Neuronal stem cell (in vitro differentiated cells): Measurements from ENCODE around the gene DPH3.

ENCODE experiments used
- DNase-seq: peaks from one replicate; pipeline ENCODE4 v3.0.0-alpha.2; 2013; ENCODE audit warnings: low spot score
- H2AFZ ChIP-seq: one replicate; pipeline ENCODE4 v1.6.1; 2013; ENCODE audit warnings: mild to moderate bottlenecking, low read length, inconsistent platforms
- H2AK5ac ChIP-seq: 2 replicates; pipeline ENCODE4 v1.6.1; 2013; ENCODE audit warnings: low read depth, mild to moderate bottlenecking, inconsistent platforms, low read length, moderate library complexity, mixed read lengths
- H2BK120ac ChIP-seq: 2 replicates; pipeline ENCODE4 v1.6.1; 2013; ENCODE audit warnings: low read depth, mild to moderate bottlenecking, inconsistent platforms, low read length, moderate library complexity, mixed read lengths
- H2BK12ac ChIP-seq: one replicate; pipeline ENCODE4 v1.6.1; 2013; ENCODE audit warnings: low read length, inconsistent platforms
- H2BK15ac ChIP-seq: 2 replicates; pipeline ENCODE4 v1.6.1; 2013; ENCODE audit warnings: mild to moderate bottlenecking, low read length, inconsistent platforms, mixed read lengths
- H2BK5ac ChIP-seq: one replicate; pipeline ENCODE4 v1.6.1; 2013; ENCODE audit warnings: inconsistent platforms, mild to moderate bottlenecking, low read length, moderate library complexity
- H3K14ac ChIP-seq: one replicate; pipeline ENCODE4 v1.6.1; 2013; ENCODE audit warnings: low read length, inconsistent platforms
- H3K18ac ChIP-seq: 2 replicates; pipeline ENCODE4 v1.6.1; 2013; ENCODE audit warnings: low read length, inconsistent platforms
- H3K23ac ChIP-seq: 2 replicates; pipeline ENCODE4 v1.6.1; 2013; ENCODE audit warnings: low read depth, mild to moderate bottlenecking, mixed read lengths, low read length, inconsistent platforms; ENCODE audit not compliant: poor library complexity
- H3K27ac ChIP-seq: replicated peaks from 3 replicates; pipeline ENCODE4 v1.5.1; 2013; ENCODE audit warnings: low read length, inconsistent platforms
- H3K27me3 ChIP-seq, 3 experiments: 2 replicates each; pipeline ENCODE4 v1.6.1; 2013; ENCODE audit warnings: low read length in 3 of 3, mild to moderate bottlenecking in 2 of 3, inconsistent platforms in 1 of 3, low read depth in 1 of 3, mixed read lengths in 1 of 3, moderate library complexity in 1 of 3; ENCODE audit not compliant: control insufficient read depth in 3 of 3, insufficient read depth in 3 of 3
- H3K36me3 ChIP-seq, 2 donors: replicated peaks in 1 of 2; 2 replicates each; pipeline ENCODE4 v1.6.1; 2013; ENCODE audit warnings: low read length in 2 of 2; ENCODE audit not compliant: control insufficient read depth in 2 of 2, insufficient read depth in 2 of 2
- H3K4ac ChIP-seq: 2 replicates; pipeline ENCODE4 v1.6.1; 2013; ENCODE audit warnings: inconsistent platforms, mild to moderate bottlenecking, low read length, moderate library complexity
- H3K4me1 ChIP-seq, 2 donors: 1 replicate in 1 of 2; 2 replicates in 1 of 2; pipeline ENCODE4 v1.6.1; 2013; ENCODE audit warnings: low read length in 2 of 2, low read depth in 1 of 2; ENCODE audit not compliant: control insufficient read depth in 2 of 2, insufficient read depth in 1 of 2
- H3K4me2 ChIP-seq: one replicate; pipeline ENCODE4 v1.6.1; 2013; ENCODE audit warnings: mild to moderate bottlenecking, low read length, inconsistent platforms; ENCODE audit not compliant: insufficient read depth, poor library complexity, severe bottlenecking
- H3K4me3 ChIP-seq, 2 donors: 2 replicates each; pipeline ENCODE4 v1.5.1; 2013; ENCODE audit warnings: low read length in 2 of 2, mild to moderate bottlenecking in 2 of 2, inconsistent platforms in 1 of 2, moderate library complexity in 1 of 2
- H3K79me1 ChIP-seq: one replicate; pipeline ENCODE4 v1.6.1; 2013; ENCODE audit warnings: low read depth, mild to moderate bottlenecking, inconsistent platforms, low read length, moderate library complexity
- H3K9ac ChIP-seq: one replicate; pipeline ENCODE4 v1.6.1; 2013; ENCODE audit warnings: mild to moderate bottlenecking, low read depth, low read length, inconsistent platforms; ENCODE audit not compliant: poor library complexity
- H3K9me3 ChIP-seq, 2 donors: replicated peaks in 1 of 2; 2 replicates each; pipeline versions ENCODE3 to v1.6.1; 2013; ENCODE audit warnings: low read length in 2 of 2, mild to moderate bottlenecking in 2 of 2, inconsistent platforms in 1 of 2, low read depth in 1 of 2, mixed read lengths in 1 of 2, moderate library complexity in 1 of 2; ENCODE audit not compliant: control insufficient read depth in 2 of 2, insufficient read depth in 1 of 2
- H4K8ac ChIP-seq: one replicate; pipeline ENCODE4 v1.6.1; 2013; ENCODE audit warnings: low read depth, mild to moderate bottlenecking, inconsistent platforms, low read length, moderate library complexity
- H4K91ac ChIP-seq: one replicate; pipeline ENCODE4 v1.6.1; 2013; ENCODE audit warnings: low read length, low read depth, mild to moderate bottlenecking, inconsistent platforms; ENCODE audit not compliant: poor library complexity
- WGBS, 2 donors: extraction: QIAGEN DNeasy Blood & Tissue Kit; methylation state at CpG; one replicate each; pipeline ENCODE4 v1.1.7; 2013; ENCODE audit warnings: missing lambda C conversion rate in 2 of 2, mixed read lengths in 1 of 2; ENCODE audit not compliant: insufficient read length in 2 of 2, insufficient replicate concordance in 1 of 2; ENCODE audit errors: extremely low coverage in 2 of 2; 5-methylcytosine and 5-hydroxymethylcytosine counted together

Gene DPH3

GRCh38 chr3:16257309-16257708 is 7.4 kb downstream of the DPH3 start:
- no peak overlapping the region for H3K23ac ChIP-seq
- H3K14ac ChIP-seq, result no peak overlapping the region
- H2BK5ac ChIP-seq, result no peak overlapping the region
- no peaks in the 10 kb centered on the region for H3K27me3 ChIP-seq
- H3K9me3 ChIP-seq, result no peaks in the 10 kb centered on the region
- no peak overlapping the region for H3K4me2 ChIP-seq
- no peak overlapping the region for H3K27ac ChIP-seq
- H2BK12ac ChIP-seq, result no peak overlapping the region
- no peaks in the 10 kb centered on the region for H3K4me1 ChIP-seq
- no peak overlapping the region for H3K4me3 ChIP-seq
- no peak overlapping the region for H4K8ac ChIP-seq
- H4K91ac ChIP-seq, result no peak overlapping the region
- no peak overlapping the region for H2AFZ ChIP-seq
- DNase-seq, result no peak
- no peak overlapping the region for H2AK5ac ChIP-seq
- H3K4ac ChIP-seq, result no peak overlapping the region
- H3K79me1 ChIP-seq, result no peaks in the 10 kb centered on the region
- no peak overlapping the region for H2BK15ac ChIP-seq
- peaks cover 5 to 38% of the 10 kb centered on the region in 2 donors for H3K36me3 ChIP-seq
- no peak overlapping the region for H3K9ac ChIP-seq
- H2BK120ac ChIP-seq, result no peak overlapping the region
- WGBS, 2 donors, result no CpG with 5 or more reads among the region's 2 CpGs
- no peak overlapping the region for H3K18ac ChIP-seq

- Histone ChIP-seq H2BK12ac (no peak overlapping the region), H3K14ac (no peak overlapping the region), H3K9me3 (no peaks in the 10 kb centered on the region), H2BK15ac (no peak overlapping the region), H3K4me3 (no peak overlapping the region), H3K9ac (no peak overlapping the region), H3K79me1 (no peaks in the 10 kb centered on the region), H2AFZ (no peak overlapping the region), H3K23ac (no peak overlapping the region), H2AK5ac (no peak overlapping the region), H4K8ac (no peak overlapping the region), H3K27me3 (no peaks in the 10 kb centered on the region), H3K4me1 (no peaks in the 10 kb centered on the region), H2BK120ac (no peak overlapping the region), H2BK5ac (no peak overlapping the region), H4K91ac (no peak overlapping the region), H3K4ac (no peak overlapping the region), H3K4me2 (no peak overlapping the region), H3K27ac (no peak overlapping the region), H3K36me3 (peaks cover 5 to 27% of the 10 kb centered on the region in 2 donors), H3K18ac (no peak overlapping the region)
- no CpG with 5 or more reads among the region's 5 CpGs for whole genome bisulfite sequencing, 2 donors
- no peak for DNase-seq
Observed at GRCh38 chr3:16255726-16256125, 9.0 kb downstream of the DPH3 start.

GRCh38 chr3:16255326-16255725 is 9.4 kb downstream of the DPH3 start:
- no peak overlapping the region for H4K8ac ChIP-seq
- H2BK12ac ChIP-seq, result no peak overlapping the region
- H3K79me1 ChIP-seq, result no peaks in the 10 kb centered on the region
- no peak overlapping the region for H3K14ac ChIP-seq
- no peak overlapping the region for H2AK5ac ChIP-seq
- H3K9me3 ChIP-seq, result no peaks in the 10 kb centered on the region
- H3K27ac ChIP-seq, result no peak overlapping the region
- no peak overlapping the region for H3K23ac ChIP-seq
- H2BK120ac ChIP-seq, result no peak overlapping the region
- H2AFZ ChIP-seq, result no peak overlapping the region
- no CpG with 5 or more reads among the region's 3 CpGs for WGBS, 2 donors
- H2BK15ac ChIP-seq, result no peak overlapping the region
- H3K9ac ChIP-seq, result no peak overlapping the region
- H3K27me3 ChIP-seq, result no peaks in the 10 kb centered on the region
- H4K91ac ChIP-seq, result no peak overlapping the region
- no peak overlapping the region for H3K4me2 ChIP-seq
- H3K36me3 ChIP-seq, result peaks cover 5 to 24% of the 10 kb centered on the region in 2 donors
- no peak overlapping the region for H3K18ac ChIP-seq
- H2BK5ac ChIP-seq, result no peak overlapping the region
- no peaks in the 10 kb centered on the region for H3K4me1 ChIP-seq
- no peak overlapping the region for H3K4me3 ChIP-seq
- no peak for DNase-seq
- H3K4ac ChIP-seq, result no peak overlapping the region

GRCh38 chr3:16254916-16255315 is 9.8 kb downstream of the DPH3 start:
- Histone ChIP-seq H3K4me3 (no peak overlapping the region), H3K23ac (no peak overlapping the region), H2BK15ac (no peak overlapping the region), H4K91ac (peak overlapping the region; percentile 6), H4K8ac (no peak overlapping the region), H3K27me3 (no peaks in the 10 kb centered on the region), H3K79me1 (no peaks in the 10 kb centered on the region), H3K4ac (no peak overlapping the region), H2AK5ac (no peak overlapping the region), H3K14ac (no peak overlapping the region), H3K9ac (no peak overlapping the region), H2AFZ (no peak overlapping the region), H3K36me3 (peaks cover 5 to 20% of the 10 kb centered on the region in 2 donors), H2BK5ac (no peak overlapping the region), H3K18ac (no peak overlapping the region), H3K9me3 (no peaks in the 10 kb centered on the region), H3K4me2 (no peak overlapping the region), H3K27ac (no peak overlapping the region), H2BK120ac (no peak overlapping the region), H2BK12ac (no peak overlapping the region), H3K4me1 (no peaks in the 10 kb centered on the region)
- no CpG with 5 or more reads among the region's 5 CpGs for WGBS, 2 donors
- no peak for DNase-seq
